ENCODE measurements around the gene NEK4.

NEK4 gene

GRCh38 chr3:52770496-52771333 is at the start of gene NEK4:
NEK4 (minus strand) TSS chr3:52770940; CDS start chr3:52770746, 194 bp downstream.
- DNase-seq (ENCODE audit: low read depth, low spot score) = peak; percentile 57

- DNase-seq (ENCODE audit: low read depth, low spot score) = no peak
These were observed 49.2 kb upstream of the NEK4 start for GRCh38 chr3:52819936-52820335.

GRCh38 chr3:52817860-52818259 is 47.1 kb upstream of the NEK4 start:
- no peak for DNase-seq (ENCODE audit: low read depth, low spot score)

DNA sequence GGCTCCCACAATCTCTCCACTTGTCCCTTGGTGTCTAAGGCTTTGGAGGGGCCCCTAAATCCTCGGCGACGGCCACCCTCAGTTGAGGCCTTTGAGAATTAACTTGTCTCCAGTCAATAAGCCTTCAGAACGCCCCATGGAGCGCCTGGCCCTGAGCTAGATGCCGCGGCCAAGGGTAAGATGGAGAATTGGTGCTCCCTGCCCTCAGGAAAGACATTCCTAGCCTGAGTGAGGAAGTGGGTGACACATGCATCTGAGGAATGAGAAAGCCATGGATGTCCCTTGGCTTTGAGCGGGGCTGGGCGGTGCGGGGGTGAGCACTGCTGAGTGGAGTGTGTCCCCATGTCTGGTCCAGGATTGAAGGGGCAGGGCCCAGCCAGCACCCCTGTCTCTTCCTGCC is 46.5 kb upstream of the NEK4 start:
- no peak for DNase-seq (ENCODE audit: low read depth, low spot score)

DNA sequence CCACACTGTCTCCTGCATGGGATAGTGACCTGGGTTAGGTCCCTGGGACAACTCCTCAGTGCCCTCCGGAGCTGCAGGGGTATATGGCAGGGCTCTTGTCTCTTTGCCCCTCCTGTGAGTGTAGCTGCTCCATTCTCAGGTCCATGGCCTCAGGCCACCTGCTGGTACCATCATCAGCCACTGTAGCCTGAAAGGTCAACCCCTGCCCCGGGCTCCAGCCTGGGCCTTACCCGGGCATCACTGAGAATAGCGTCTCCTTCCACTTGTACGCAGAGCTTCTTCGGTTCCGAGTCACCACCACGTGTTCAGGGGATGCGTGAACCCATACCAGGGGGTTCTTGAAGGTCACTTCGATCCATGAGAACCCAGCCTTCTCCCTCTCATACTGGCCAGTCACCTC is 45.9 kb upstream of the NEK4 start:
- DNase-seq (ENCODE audit: low read depth, low spot score) = no peak

DNA sequence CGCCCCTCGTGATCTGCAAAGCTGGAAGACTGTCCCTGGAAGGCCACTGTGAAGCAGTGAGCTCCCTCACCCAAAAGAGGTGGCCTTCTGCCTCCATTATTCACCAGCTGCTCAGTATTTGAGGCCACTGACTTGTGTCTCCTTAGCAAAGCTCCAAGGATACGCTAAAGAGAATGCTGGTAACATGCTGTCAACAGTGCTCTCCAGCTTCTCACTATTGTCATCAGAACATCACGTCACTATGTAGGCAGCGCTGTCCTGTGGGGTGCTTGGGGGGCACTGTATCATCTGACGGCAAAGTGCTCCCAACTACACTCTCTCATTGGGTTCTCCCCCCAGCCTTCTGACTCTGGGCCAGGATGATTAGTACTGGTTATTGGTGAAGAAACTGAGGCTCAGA is 45.5 kb upstream of the NEK4 start:
- DNase-seq (ENCODE audit: low read depth, low spot score) = no peak

DNA sequence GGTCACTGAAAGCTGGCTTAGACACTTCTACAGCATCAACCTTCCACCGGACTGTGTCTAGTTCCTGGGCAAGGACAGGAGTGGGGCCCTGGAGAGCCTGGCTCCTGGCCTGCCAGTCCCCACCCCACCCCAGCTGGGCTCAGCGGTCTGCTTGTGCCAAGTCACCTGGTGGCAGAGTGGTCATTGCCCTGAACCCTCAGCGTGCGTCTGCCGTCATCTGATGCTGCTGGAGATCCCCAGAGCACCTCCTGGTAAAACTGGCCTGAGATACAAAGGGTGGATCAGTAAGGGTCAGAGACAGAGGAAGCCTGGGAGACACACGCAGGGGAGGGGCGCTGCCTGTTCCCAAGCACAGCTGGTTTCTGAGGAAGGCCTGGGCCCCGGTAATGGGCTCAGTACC is 43.1 kb upstream of the NEK4 start:
- DNase-seq (ENCODE audit: low read depth, low spot score) = no peak

DNA sequence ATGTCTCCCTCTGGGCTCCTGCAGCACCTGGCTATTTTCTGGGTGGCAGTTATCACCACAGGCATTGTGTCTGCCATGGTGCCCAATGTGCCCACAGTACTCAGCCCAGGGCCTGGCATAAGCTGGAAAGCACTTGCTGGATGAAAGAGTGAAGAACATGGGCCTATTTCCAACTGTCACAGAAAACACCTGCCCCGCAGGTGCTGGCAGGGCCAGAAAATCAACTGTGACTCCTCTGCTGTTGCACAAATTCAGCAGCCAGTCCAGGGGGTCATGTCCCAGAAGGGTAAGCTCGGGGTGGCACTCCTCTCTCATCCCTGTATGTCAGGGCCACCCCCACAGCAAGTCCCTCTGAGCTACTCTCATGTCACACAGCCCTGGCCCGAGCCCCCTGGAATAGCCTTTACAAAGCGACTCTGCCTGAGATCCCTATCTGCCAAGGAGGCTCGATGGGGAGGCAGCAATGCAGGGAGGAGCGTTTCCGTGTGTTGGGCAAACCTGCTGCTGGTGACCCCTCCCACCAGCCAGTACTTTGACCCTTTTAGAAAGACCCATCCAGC is 40.8 kb upstream of the NEK4 start:
- DNase-seq (ENCODE audit: low read depth, low spot score) = no peak

GRCh38 chr3:52810923-52811322 is 40.2 kb upstream of the NEK4 start:
- DNase-seq (ENCODE audit: low read depth, low spot score) = no peak

GRCh38 chr3:52809662-52810377 is 39.1 kb upstream of the NEK4 start:
- no peak for DNase-seq (ENCODE audit: low read depth, low spot score)

DNA sequence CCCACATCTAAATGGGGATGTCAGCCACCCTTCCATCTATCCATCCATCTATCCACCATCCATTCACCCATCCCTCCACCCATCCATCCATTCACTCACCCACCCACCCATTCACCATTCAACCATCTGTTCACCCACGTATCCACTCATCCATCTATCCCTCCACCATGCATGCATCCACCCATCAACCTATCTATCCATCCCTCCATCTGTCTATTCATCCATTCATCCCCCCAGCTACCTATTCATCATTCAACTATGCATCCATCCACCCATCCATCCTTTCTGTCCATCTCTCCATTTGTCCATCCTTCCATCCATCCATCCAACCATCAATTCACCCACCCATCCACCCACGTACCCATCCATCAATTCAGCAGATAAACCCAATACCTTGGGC is 38.4 kb upstream of the NEK4 start:
- no peak for DNase-seq (ENCODE audit: low read depth, low spot score)

DNA sequence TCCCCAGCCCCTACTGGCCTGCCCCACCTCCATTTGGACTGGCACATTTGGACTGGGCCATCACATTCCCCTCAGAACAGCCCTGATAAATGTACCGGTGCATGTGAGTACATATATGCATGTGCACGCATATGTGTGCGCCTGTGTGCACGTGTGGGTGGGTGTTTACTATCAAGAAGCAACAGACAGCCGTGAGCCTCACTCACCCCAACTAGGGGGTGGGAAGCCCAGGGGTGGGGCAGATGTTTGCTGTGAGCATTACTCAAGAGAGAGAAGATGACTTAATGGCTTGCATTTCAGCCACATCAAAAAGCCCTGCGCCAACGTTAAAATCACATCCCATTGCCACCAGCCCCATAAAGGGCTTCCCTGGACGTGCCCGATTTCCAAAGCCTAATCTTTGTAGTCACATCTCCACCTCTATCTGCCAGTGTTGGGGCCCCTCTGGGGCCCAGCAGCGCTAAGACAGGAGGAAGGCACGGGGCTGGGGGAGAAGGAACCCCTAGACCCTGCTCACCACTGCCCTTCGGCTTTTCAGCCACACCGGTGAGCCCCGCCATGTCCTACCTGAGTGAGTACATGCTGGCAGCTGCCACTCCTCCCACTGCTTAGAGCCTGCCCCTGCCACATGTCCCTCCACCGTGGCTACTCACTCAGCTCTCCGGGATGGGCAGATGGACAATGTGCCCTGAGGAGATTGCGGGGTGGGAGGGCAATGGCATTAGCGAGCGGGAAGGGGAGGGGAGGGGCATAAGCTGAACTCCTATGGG is 34.7 kb upstream of the NEK4 start:
- DNase-seq (ENCODE audit: low read depth, low spot score) = no peak

DNA sequence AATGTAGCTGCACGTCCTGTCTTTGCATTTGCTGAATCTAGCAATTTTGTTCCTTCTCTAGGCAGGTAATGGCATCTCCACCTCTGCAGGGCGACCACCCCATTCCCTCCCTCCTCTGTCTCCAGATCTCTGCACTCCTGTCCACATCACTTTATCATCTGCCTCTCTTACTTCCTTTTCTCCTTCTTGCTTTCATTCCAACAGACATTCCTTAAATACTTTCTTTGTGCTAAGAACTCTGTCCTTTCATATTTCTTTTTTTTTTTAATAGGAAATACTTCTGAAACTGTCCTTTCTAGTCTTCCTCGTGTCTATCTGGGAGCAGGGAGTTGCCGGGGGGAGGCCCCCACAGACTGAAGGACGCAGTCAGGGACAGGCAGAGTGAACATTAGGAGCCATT is 31.1 kb upstream of the NEK4 start:
- DNase-seq (ENCODE audit: low read depth, low spot score) = no peak

DNA sequence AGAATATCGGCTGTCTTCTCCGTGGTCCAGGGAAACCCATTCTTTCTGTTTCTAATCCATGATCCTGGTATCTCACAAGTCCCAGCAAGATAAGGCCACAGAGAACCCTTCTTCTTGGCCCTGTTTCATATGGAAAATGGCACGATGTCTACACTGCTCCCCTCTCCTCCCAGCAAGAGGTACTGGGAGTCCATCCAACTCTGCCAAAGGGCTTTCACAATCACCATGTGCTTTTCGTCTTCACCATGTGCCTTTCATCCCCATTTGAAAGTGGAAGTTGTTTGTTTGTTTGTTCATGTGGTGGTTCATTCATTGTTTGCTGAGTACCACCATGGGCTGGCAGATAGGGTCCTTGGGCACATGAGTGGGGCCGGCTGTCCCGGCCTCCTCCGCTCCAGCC is 29.3 kb upstream of the NEK4 start:
- no peak for DNase-seq (ENCODE audit: low read depth, low spot score)

DNA sequence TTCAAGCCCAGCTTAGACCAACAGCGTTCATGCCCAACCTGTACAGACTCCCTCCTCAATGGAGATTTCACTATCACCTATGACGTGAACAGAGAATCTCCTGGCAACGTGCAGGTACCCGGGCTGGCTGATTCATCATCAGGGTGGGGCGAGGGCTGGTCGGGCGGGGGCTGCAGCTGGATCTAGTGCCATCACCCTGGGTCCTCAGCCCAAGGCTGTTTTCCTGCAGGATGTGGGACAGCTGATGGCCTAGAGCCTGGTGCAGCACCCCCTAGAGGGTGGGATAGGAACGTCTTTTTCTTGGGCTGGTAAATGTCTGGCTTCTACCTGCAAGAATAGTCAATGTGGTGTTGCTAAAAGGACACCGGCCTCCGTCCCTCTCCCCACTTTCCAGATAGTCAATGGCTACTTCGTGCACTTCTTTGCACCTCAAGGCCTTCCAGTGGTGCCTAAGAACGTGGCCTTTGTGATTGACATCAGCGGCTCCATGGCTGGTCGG is 28.3 kb upstream of the NEK4 start:
- DNase-seq (ENCODE audit: low read depth, low spot score) = no peak

GRCh38 chr3:52798376-52798977 is 27.7 kb upstream of the NEK4 start:
- DNase-seq (ENCODE audit: low read depth, low spot score) = no peak

GRCh38 chr3:52796411-52796810 is 25.7 kb upstream of the NEK4 start:
- no peak for DNase-seq (ENCODE audit: low read depth, low spot score)

GRCh38 chr3:52795298-52795900 is 24.7 kb upstream of the NEK4 start:
- DNase-seq (ENCODE audit: low read depth, low spot score) = no peak

- no peak for DNase-seq (ENCODE audit: low read depth, low spot score)
These were observed 23.9 kb upstream of the NEK4 start, which contains the start of gene ITIH3 for GRCh38 chr3:52794612-52795099. ITIH3 (plus strand) TSS chr3:52794796; CDS start chr3:52794804, 8 bp downstream.

DNA sequence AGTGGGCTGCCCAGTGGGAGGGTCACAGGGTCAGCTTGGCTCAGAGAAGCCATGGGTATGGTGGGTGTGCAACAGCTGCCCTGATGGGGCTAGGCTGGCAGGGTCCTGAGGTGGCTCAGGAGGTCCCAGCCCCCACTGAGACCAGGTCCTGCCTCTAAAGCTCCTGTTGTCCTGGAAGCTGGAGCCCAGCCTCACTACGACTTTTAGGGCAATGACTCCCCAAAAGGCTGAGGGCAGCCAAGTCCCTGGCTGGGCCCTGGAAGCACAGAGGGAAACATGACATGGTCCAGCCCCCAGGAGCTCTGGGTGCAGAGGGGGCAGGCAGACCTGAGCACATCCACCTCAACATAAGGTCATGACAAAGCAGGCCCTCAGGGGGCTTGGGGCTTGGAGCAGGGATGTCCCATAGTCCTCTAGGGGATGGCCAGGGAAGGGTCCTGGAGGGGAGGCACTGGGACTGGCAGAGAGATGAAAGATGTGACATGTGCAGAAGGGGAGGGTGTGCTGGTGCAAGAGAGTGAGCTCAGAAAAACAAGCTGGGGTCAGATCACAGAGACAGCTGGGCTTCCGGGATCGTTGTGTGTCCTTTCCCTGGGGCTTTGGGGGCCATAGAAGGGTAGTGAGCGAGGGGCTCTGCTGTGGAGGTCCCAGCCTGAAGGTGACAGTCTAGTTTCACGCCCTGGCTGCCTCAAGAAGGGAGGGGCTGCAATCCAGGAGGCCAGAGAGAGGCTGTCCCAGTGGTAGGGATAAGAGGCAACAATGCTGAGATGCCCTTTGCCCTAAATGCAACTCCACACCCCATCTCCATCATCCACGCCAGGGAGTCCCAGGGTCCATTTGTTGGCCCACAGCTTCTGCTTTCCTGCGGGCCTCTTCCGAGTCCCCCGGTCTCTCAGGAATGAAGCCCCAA is 23.2 kb upstream of the NEK4 start:
- no peak for DNase-seq (ENCODE audit: low read depth, low spot score)
